PC-9 (cell line): ENCODE measurements around the gene CDK5.

Experiments
- CTCF ChIP-seq: fragments of 200-600 bp; sonication (generic); conservative IDR thresholded peaks from 2 replicates; pipeline ENCODE4 v1.6.1; 2017; ENCODE audit warnings: mixed run types, antibody characterized with exemption, mild to moderate bottlenecking, moderate library complexity
- EZH2 ChIP-seq: fragments of 200-600 bp; sonication (generic); IDR thresholded peaks from 2 replicates; pipeline ENCODE4 v1.8.0; 2017; ENCODE audit warnings: antibody characterized with exemption, low read depth

GRCh38 chr7:151094675-151095074 is 37.0 kb upstream of the CDK5 start:
- TF ChIP-seq EZH2 (no peak), CTCF (no peak)
